Skeletal muscle satellite cell (primary cell): ENCODE results near the gene RNU6-9.

Experiments
- H3K27me3 ChIP-seq: 2 replicates; pipeline ENCODE4 v1.7.0; 2013; ENCODE audit warnings: low read length; ENCODE audit not compliant: control insufficient read depth, insufficient read depth
- H3K36me3 ChIP-seq: 2 replicates; pipeline ENCODE4 v1.7.0; 2013; ENCODE audit warnings: mild to moderate bottlenecking, control low read depth, low read length; ENCODE audit not compliant: insufficient read depth
- H3K4me1 ChIP-seq: 2 replicates; pipeline ENCODE4 v1.7.0; 2013; ENCODE audit warnings: low read length; ENCODE audit not compliant: control insufficient read depth, insufficient read depth
- H3K4me2 ChIP-seq: 2 replicates; pipeline ENCODE4 v1.7.0; 2013; ENCODE audit warnings: mild to moderate bottlenecking, low read length
- H3K4me3 ChIP-seq: 2 replicates; pipeline ENCODE4 v1.7.0; 2013; ENCODE audit warnings: low read length
- H3K9ac ChIP-seq: 2 replicates; pipeline ENCODE4 v1.7.0; 2013; ENCODE audit warnings: mild to moderate bottlenecking, low read depth, low read length, moderate library complexity
- H3K9me3 ChIP-seq: replicated peaks from 2 replicates; pipeline ENCODE4 v1.7.0; 2013; ENCODE audit warnings: mild to moderate bottlenecking, control low read depth, low read length
- small RNA-seq: library from RNA; depleted of rRNA; stranded (forward); fragments of <200 nt; gene quantifications from one replicate; pipeline ENCODE3, GENCODE V24; 2012

The RNU6-9 gene

GRCh38 chr19:938233-938923, 45.1 kb downstream of the RNU6-9 start:
- H3K36me3 ChIP-seq: peaks cover 8% of the 10 kb centered on the region

GRCh38 chr19:939439-939838, 46.2 kb downstream of the RNU6-9 start:
- Histone ChIP-seq H3K27me3 (no peaks in the 10 kb centered on the region), H3K9ac (no peak overlapping the region), H3K4me1 (peaks cover 31% of the 10 kb centered on the region), H3K36me3 (peaks cover 12% of the 10 kb centered on the region), H3K4me2 (no peak overlapping the region), H3K4me3 (no peak overlapping the region), H3K9me3 (no peaks in the 10 kb centered on the region)

More at GRCh38 chr19:938233-938923, 45.1 kb downstream of the RNU6-9 start:
- no peaks in the 10 kb centered on the region for H3K27me3 ChIP-seq
- H3K4me2 ChIP-seq: no peak overlapping the region
- no peaks in the 10 kb centered on the region for H3K9me3 ChIP-seq
- peaks cover 41% of the 10 kb centered on the region for H3K4me1 ChIP-seq
- no peak overlapping the region for H3K9ac ChIP-seq
- no peak overlapping the region for H3K4me3 ChIP-seq

DNA sequence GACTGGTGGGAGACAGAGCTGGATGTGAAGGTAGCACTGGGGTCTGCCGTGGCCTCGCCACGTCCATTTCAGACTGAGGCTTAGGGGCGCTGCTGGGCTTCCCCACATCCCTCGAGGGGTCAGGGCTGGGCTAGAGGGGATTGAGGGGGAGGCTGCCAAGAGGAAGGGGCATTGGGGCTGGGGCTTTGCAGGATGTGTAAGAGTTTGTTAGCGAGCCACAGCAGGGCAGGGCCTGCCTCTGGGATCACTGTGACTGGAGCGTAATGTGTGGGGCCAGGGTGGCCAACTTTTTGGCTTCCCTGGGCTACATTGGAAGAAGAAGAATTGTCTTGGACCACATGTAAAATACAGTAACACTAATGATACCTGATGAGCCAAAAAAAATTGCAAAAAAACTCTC, 46.6 kb downstream of the RNU6-9 start:
- Histone ChIP-seq H3K9ac (no peak overlapping the region), H3K27me3 (no peaks in the 10 kb centered on the region), H3K36me3 (peaks cover 12% of the 10 kb centered on the region), H3K4me2 (no peak overlapping the region), H3K4me3 (no peak overlapping the region), H3K9me3 (no peaks in the 10 kb centered on the region), H3K4me1 (peaks cover 26% of the 10 kb centered on the region)

DNA sequence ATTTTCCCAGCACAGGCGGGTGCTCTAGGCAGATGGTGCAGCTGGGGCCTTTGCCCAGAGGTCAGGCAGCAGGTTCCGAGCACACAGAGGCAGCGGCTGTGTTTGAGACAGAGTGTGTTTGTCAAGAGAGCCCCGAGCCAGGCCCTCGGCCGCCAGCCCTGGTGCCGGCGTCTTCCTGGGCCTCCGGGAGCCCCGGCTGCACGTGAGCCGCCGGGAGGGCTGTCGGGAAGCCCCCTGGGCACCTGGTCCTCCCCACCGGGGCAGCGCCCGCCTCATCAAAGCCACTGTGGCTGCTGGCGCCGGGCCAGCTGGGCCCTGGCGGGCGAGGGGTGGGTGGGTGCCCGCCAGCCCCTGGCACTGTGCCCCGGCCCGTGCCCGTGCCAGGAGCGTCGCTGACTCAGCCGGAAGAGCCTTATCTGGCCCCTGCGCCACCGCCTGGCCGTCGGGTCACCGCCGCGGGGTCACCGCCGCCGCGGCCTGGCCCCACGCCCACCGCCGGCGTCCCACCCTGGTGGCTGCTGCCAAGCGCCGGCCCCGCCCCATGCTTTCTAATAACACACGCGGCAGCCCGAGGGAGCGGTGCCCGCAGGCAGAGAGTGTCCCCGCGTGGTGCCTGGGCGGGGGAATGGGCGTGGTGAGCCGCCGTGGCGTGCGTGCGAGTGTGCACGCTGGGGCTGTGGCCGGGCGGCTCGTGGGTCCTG, 47.5 kb downstream of the RNU6-9 start:
- no peaks in the 10 kb centered on the region for H3K9me3 ChIP-seq
- H3K9ac ChIP-seq: peak overlapping the region; percentile 9
- H3K4me1 ChIP-seq: peaks cover 20% of the 10 kb centered on the region
- H3K4me3 ChIP-seq: peak overlapping the region; percentile 60
- H3K4me2 ChIP-seq: peak overlapping the region; percentile 82
- H3K36me3 ChIP-seq: peaks cover 12% of the 10 kb centered on the region
- no peaks in the 10 kb centered on the region for H3K27me3 ChIP-seq

- Histone ChIP-seq H3K4me2 (peak overlapping the region; percentile 82), H3K36me3 (peaks cover 12% of the 10 kb centered on the region), H3K9me3 (no peaks in the 10 kb centered on the region), H3K4me1 (peaks cover 20% of the 10 kb centered on the region), H3K4me3 (peak overlapping the region; percentile 60), H3K9ac (peak overlapping the region; percentile 9), H3K27me3 (no peaks in the 10 kb centered on the region)
Observed at GRCh38 chr19:941292-942132, 48.2 kb downstream of the RNU6-9 start.

DNA sequence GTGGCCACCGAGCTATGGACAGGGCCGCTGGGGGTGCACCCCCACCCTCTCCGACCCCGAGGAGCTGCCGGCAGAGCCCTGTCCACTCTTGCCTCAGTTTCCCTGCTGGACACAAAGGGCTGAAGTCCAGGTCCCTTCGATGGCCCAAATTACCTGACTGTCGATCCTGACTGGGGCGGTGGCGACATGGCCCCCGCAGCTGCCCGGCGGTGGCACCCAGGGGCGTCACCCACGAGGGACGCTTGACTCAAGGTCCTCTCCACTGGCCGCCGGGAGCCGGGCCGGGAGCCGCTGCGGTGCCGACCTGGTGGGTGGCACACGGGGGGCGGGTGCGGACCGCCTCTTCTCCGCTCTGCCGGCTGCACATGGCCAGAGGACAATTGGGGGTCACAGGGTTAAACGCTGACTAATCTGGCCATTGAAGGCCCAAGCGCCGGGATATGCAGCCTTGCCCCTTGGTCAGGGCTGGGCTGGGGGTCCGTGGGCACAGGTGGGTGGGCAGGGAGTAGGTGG, 48.9 kb downstream of the RNU6-9 start:
- Histone ChIP-seq H3K27me3 (no peaks in the 10 kb centered on the region), H3K4me3 (no peak overlapping the region), H3K36me3 (peaks cover 11% of the 10 kb centered on the region), H3K4me1 (peaks cover 20% of the 10 kb centered on the region), H3K9ac (no peak overlapping the region), H3K4me2 (no peak overlapping the region), H3K9me3 (no peaks in the 10 kb centered on the region)

Small RNAs within 50 kb of the gene (small RNA-seq; reads per million reads assigned to genes)
- gene RNU6-9: 7.7 reads per million, percentile 89 among the genes with 10 or more reads in this experiment
